Esophagus squamous epithelium (tissue), 5 donors: ENCODE results near the gene CAMK2D. TPM values are rescaled to one million over a fixed set of nuclear protein-coding genes. Genes with fewer than 3 reads are reported as not detected.
"Not testable (repeated sequence)": the region's sequence is repeated elsewhere in the genome, so short reads cannot be mapped to it uniquely, and the experiment has no call there.

Experiments
- DNase-seq: peaks from one replicate; lab custom pipeline; 2025; lab: John Stamatoyannopoulos, UW
- H3K27ac ChIP-seq, 4 donors: fragments of 200-600 bp; sonication (generic); one replicate each; pipeline ENCODE4 v1.5.1; 2016 to 2019; ENCODE audit warnings: mild to moderate bottlenecking in 1 of 4
- H3K27me3 ChIP-seq, 4 donors: fragments of 200-600 bp; sonication (generic); 1 replicate in 3 of 4; 2 replicates in 1 of 4; pipeline versions ENCODE4 v1.5.1 to v1.6.0; 2017 to 2021; ENCODE audit warnings: antibody characterized with exemption in 1 of 4
- H3K36me3 ChIP-seq, 3 donors: fragments of 200-600 bp; sonication (generic); one replicate each; pipeline ENCODE4 v1.5.1; 2016 to 2019
- H3K4me1 ChIP-seq, 3 donors: fragments of 200-600 bp; sonication (generic); one replicate each; pipeline ENCODE4 v1.5.1; 2017 to 2019
- H3K4me3 ChIP-seq, 4 donors: fragments of 200-600 bp; sonication (generic); 1 replicate in 3 of 4; 2 replicates in 1 of 4; pipeline ENCODE4 v1.5.1; 2016 to 2019; ENCODE audit warnings: mild to moderate bottlenecking in 2 of 4, moderate library complexity in 1 of 4
- H3K9me3 ChIP-seq, 3 donors: fragments of 200-600 bp; sonication (generic); one replicate each; pipeline ENCODE4 v1.5.1; 2016 to 2019
- CTCF ChIP-seq, 6 experiments: fragments of 450-650 bp in 4 of 6; fragments of 200-600 bp in 2 of 6; sonication (generic) in 2 of 6; IDR thresholded peaks; one replicate each; pipeline ENCODE4 v1.5.1; 2016 to 2019; ENCODE audit warnings: antibody characterized with exemption in 6 of 6, mild to moderate bottlenecking in 4 of 6, moderate library complexity in 4 of 6
- POLR2A ChIP-seq, 4 donors: fragments of 450-650 bp; IDR thresholded peaks; one replicate each; pipeline ENCODE4 v1.6.1; 2017; ENCODE audit warnings: antibody characterized with exemption in 4 of 4, mild to moderate bottlenecking in 4 of 4, moderate library complexity in 3 of 4
- WGBS, 2 donors: methylation state at CpG; one replicate each; pipeline ENCODE4 v1.1.5; 2018; 5-methylcytosine and 5-hydroxymethylcytosine counted together
- intact Hi-C: fragments of 100-400 bp; cut with DNase I; formaldehyde crosslinking; loops from one replicate; pipeline ENCODE4 v1.15.0; 2022
- total RNA-seq, 4 donors: library from RNA; depleted of rRNA; stranded (reverse); fragments of >200 nt; gene quantifications; one replicate each; pipeline ENCODE4 v1.1.0, GENCODE V29; 2016
- donor health status: DM: yes; HTN: yes; CAD: no.

CAMK2D gene
- total RNA-seq, 4 donors from 2014 or later, result 30.7 to 47.7 (median 38.2) TPM

- Histone ChIP-seq H3K4me1 (peaks cover 0 to 21% (median 0%) of the 10 kb centered on the region in 3 donors), H3K27ac (no peak overlapping the region), H3K4me3 (no peak overlapping the region), H3K36me3 (no peaks in the 10 kb centered on the region), H3K9me3 (no peaks in the 10 kb centered on the region), H3K27me3 (no peaks in the 10 kb centered on the region)
- WGBS, 2 donors, result 83 to 97% methylated on average over 1 of the region's 1 CpG
- no peak for DNase-seq
- no peak for TF ChIP-seq CTCF (IDR thresholded peaks at IDR 0.05)
- no peak for TF ChIP-seq POLR2A (IDR thresholded peaks at IDR 0.05)
- intact Hi-C loops, result loop anchor here (5.0 kb wide), 2 partner anchors 217 to 382 kb away; no protein-coding TSS in a partner anchor
These were observed 3.3 kb upstream of the CAMK2D start for GRCh38 chr4:113764720-113765264.

GRCh38 chr4:113763923-113764322 is 2.4 kb upstream of the CAMK2D start:
- H3K27ac ChIP-seq, H3K27me3 ChIP-seq, DNase-seq, H3K4me3 ChIP-seq, H3K9me3 ChIP-seq, H3K36me3 ChIP-seq: not testable (repeated sequence)
- peaks cover 0 to 24% (median 2%) of the 10 kb centered on the region in 3 donors for H3K4me1 ChIP-seq
- WGBS, 2 donors, result 86 to 90% methylated on average over 12 of the region's 12 CpGs
- intact Hi-C loops, result loop anchor here (5.0 kb wide), 2 partner anchors 217 to 382 kb away; no protein-coding TSS in a partner anchor

- Histone ChIP-seq H3K36me3 (peaks cover 0 to 5% (median 0%) of the 10 kb centered on the region in 3 donors), H3K27me3 (no peaks in the 10 kb centered on the region), H3K9me3 (no peaks in the 10 kb centered on the region), H3K4me1 (peaks cover 0 to 27% (median 11%) of the 10 kb centered on the region in 3 donors), H3K27ac (peak overlapping the region; percentile 95 to 100 (median 99)), H3K4me3 (peak overlapping the region; percentile 65 to 84 (median 74))
- DNase-seq, result no peak
- intact Hi-C loops, result loop anchor here (5.0 kb wide), 2 partner anchors 216 to 381 kb away; no protein-coding TSS in a partner anchor
- 6 to 11% methylated on average over 6 of the region's 6 CpGs for WGBS, 2 donors
- TF ChIP-seq POLR2A (IDR thresholded peaks at IDR 0.05) (no peak), CTCF (IDR thresholded peaks at IDR 0.05) (peak in 1 of 6 experiments; percentile 16)
These were observed 1.4 kb upstream of the CAMK2D start for GRCh38 chr4:113763029-113763285.

GRCh38 chr4:113762186-113763028 is 869 bp upstream of the CAMK2D start:
- H3K4me3 ChIP-seq, result peak overlapping the region; percentile 65 to 84 (median 74)
- H3K9me3 ChIP-seq, result no peaks in the 10 kb centered on the region
- TF ChIP-seq POLR2A (IDR thresholded peaks at IDR 0.05), result peak in 3 of 4 donors; percentile 98 to 99 (median 99)
- TF ChIP-seq CTCF (IDR thresholded peaks at IDR 0.05), result peak in 3 of 6 experiments; percentile 11 to 41 (median 23)
- peak overlapping the region; percentile 95 to 100 (median 99) for H3K27ac ChIP-seq
- intact Hi-C loops, result loop anchor here (5.0 kb wide), 2 partner anchors 215 to 380 kb away; no protein-coding TSS in a partner anchor
- no peaks in the 10 kb centered on the region for H3K27me3 ChIP-seq
- WGBS, 2 donors, result 0 to 1% methylated on average over 18 to 27 of the region's 38 CpGs
- peaks cover 0 to 10% (median 0%) of the 10 kb centered on the region in 3 donors for H3K36me3 ChIP-seq
- DNase-seq, result peak; percentile 98
- peaks cover 0 to 32% (median 17%) of the 10 kb centered on the region in 3 donors for H3K4me1 ChIP-seq

GRCh38 chr4:113760795-113761619 is 531 bp downstream of the CAMK2D start:
- no peaks in the 10 kb centered on the region for H3K27me3 ChIP-seq
- H3K27ac ChIP-seq, result peak overlapping the region; percentile 95 to 100 (median 99)
- no peaks in the 10 kb centered on the region for H3K9me3 ChIP-seq
- H3K36me3 ChIP-seq, result peaks cover 0 to 10% (median 0%) of the 10 kb centered on the region in 3 donors
- DNase-seq, result peak; percentile 44
- intact Hi-C loops, result loop anchor here (5.0 kb wide), 2 partner anchors 214 to 379 kb away; no protein-coding TSS in a partner anchor
- H3K4me3 ChIP-seq, result peak overlapping the region; percentile 65 to 84 (median 74)
- 0 to 1% methylated on average over 27 to 29 of the region's 64 CpGs for WGBS, 2 donors
- peaks cover 0 to 36% (median 23%) of the 10 kb centered on the region in 3 donors for H3K4me1 ChIP-seq
- TF ChIP-seq CTCF (IDR thresholded peaks at IDR 0.05) (no peak), POLR2A (IDR thresholded peaks at IDR 0.05) (peak in 2 of 4 donors; percentile 52 to 63)
